OCI-LY7 (cell line): Measurements from ENCODE around the gene PHAX.

ENCODE experiments used
- CTCF ChIP-seq: fragments of 200-600 bp; sonication (generic); conservative IDR thresholded peaks from 2 replicates; pipeline ENCODE4 v1.5.1; 2014; ENCODE audit warnings: mild to moderate bottlenecking, antibody characterized with exemption, low read length, moderate library complexity, mixed read lengths
- EZH2phosphoT487 ChIP-seq: fragments of 200-600 bp; sonication (generic); IDR thresholded peaks from 2 replicates; pipeline ENCODE4 v1.6.1; 2018; ENCODE audit warnings: low read depth, borderline replicate concordance, mild to moderate bottlenecking, mixed run types, antibody characterized with exemption, low read length, moderate library complexity, mixed read lengths

- TF ChIP-seq CTCF, result no peak
- no peak for TF ChIP-seq EZH2phosphoT487
These were observed 63.8 kb downstream of the PHAX start for GRCh38 chr5:126664586-126664985.
